ENCODE data around the gene MRPS34. TPM values are rescaled to one million over a fixed set of nuclear protein-coding genes. Genes with fewer than 3 reads are reported as not detected.

Gene MRPS34
- total RNA-seq, 1 donor from 2014 or later: 74.0 TPM

GRCh38 chr16:1776991-1777374 lies 4.0 kb upstream of the MRPS34 start:
- no peak for DNase-seq (ENCODE audit: low read depth)
- TF ChIP-seq EZH2 (IDR thresholded peaks at IDR 0.05; ENCODE audit: insufficient read depth, low read length): no peak
- TF ChIP-seq, protein P1, sequence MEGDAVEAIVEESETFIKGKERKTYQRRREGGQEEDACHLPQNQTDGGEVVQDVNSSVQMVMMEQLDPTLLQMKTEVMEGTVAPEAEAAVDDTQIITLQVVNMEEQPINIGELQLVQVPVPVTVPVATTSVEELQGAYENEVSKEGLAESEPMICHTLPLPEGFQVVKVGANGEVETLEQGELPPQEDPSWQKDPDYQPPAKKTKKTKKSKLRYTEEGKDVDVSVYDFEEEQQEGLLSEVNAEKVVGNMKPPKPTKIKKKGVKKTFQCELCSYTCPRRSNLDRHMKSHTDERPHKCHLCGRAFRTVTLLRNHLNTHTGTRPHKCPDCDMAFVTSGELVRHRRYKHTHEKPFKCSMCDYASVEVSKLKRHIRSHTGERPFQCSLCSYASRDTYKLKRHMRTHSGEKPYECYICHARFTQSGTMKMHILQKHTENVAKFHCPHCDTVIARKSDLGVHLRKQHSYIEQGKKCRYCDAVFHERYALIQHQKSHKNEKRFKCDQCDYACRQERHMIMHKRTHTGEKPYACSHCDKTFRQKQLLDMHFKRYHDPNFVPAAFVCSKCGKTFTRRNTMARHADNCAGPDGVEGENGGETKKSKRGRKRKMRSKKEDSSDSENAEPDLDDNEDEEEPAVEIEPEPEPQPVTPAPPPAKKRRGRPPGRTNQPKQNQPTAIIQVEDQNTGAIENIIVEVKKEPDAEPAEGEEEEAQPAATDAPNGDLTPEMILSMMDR (IDR thresholded peaks at IDR 0.05; ENCODE audit: insufficient read depth, low read depth, low read length): no peak
- Mint-ChIP-seq H3K36me3 (ENCODE audit: low read depth, unreplicated experiment) (peaks cover 2% of the 10 kb centered on the region), H3K27me3 (ENCODE audit: low read depth, unreplicated experiment) (no peaks in the 10 kb centered on the region), H3K4me3 (ENCODE audit: unreplicated experiment) (no peak overlapping the region), H3K27ac (ENCODE audit: unreplicated experiment) (no peak overlapping the region), H3K9me3 (ENCODE audit: unreplicated experiment) (no peaks in the 10 kb centered on the region), H3K4me1 (ENCODE audit: low read depth, unreplicated experiment) (peaks cover 13% of the 10 kb centered on the region)
- Histone ChIP-seq H3K9me3 (ENCODE audit: insufficient read depth, low read depth, low read length) (no peaks in the 10 kb centered on the region), H3K27ac (ENCODE audit: low read depth, low read length) (no peak overlapping the region), H3K4me2 (ENCODE audit: low read length) (no peak overlapping the region), H3K4me1 (ENCODE audit: insufficient read depth, low read length) (peaks cover 22% of the 10 kb centered on the region), H4K20me1 (ENCODE audit: insufficient read depth, low read length) (peaks cover 48% of the 10 kb centered on the region), H3K79me2 (ENCODE audit: insufficient read depth, low read length) (peaks cover 54% of the 10 kb centered on the region), H3K36me3 (ENCODE audit: insufficient read depth, low read length) (no peaks in the 10 kb centered on the region), H2AFZ (ENCODE audit: low read depth, low read length) (no peak overlapping the region), H3K27me3 (ENCODE audit: insufficient read depth, low read length) (no peaks in the 10 kb centered on the region), H3K4me3 (ENCODE audit: insufficient read depth, low read depth, low read length) (no peak overlapping the region), H3K9ac (ENCODE audit: low read length) (no peak overlapping the region)
- no peak for FAIRE-seq

GRCh38 chr16:1776672-1776955 lies 3.7 kb upstream of the MRPS34 start:
- FAIRE-seq (no peak), DNase-seq (ENCODE audit: low read depth) (no peak)
- H2AFZ ChIP-seq (ENCODE audit: low read depth, low read length): no peak overlapping the region
- no peaks in the 10 kb centered on the region for H3K36me3 ChIP-seq (ENCODE audit: insufficient read depth, low read length)
- H3K4me3 ChIP-seq (ENCODE audit: insufficient read depth, low read depth, low read length): no peak overlapping the region
- no peak overlapping the region for H3K27ac ChIP-seq (ENCODE audit: low read depth, low read length)
- Mint-ChIP-seq H3K9me3 (ENCODE audit: unreplicated experiment) (no peaks in the 10 kb centered on the region), H3K27me3 (ENCODE audit: low read depth, unreplicated experiment) (no peaks in the 10 kb centered on the region), H3K4me3 (ENCODE audit: unreplicated experiment) (no peak overlapping the region), H3K4me1 (ENCODE audit: low read depth, unreplicated experiment) (peaks cover 11% of the 10 kb centered on the region), H3K27ac (ENCODE audit: unreplicated experiment) (no peak overlapping the region), H3K36me3 (ENCODE audit: low read depth, unreplicated experiment) (no peaks in the 10 kb centered on the region)
- no peak overlapping the region for H3K4me2 ChIP-seq (ENCODE audit: low read length)
- TF ChIP-seq, protein P1 (IDR thresholded peaks at IDR 0.05; ENCODE audit: insufficient read depth, low read depth, low read length): no peak
- no peak for TF ChIP-seq EZH2 (IDR thresholded peaks at IDR 0.05; ENCODE audit: insufficient read depth, low read length)
- no peak overlapping the region for H3K9ac ChIP-seq (ENCODE audit: low read length)
- peaks cover 48% of the 10 kb centered on the region for H4K20me1 ChIP-seq (ENCODE audit: insufficient read depth, low read length)
- H3K4me1 ChIP-seq (ENCODE audit: insufficient read depth, low read length): peaks cover 24% of the 10 kb centered on the region
- H3K27me3 ChIP-seq (ENCODE audit: insufficient read depth, low read length): no peaks in the 10 kb centered on the region
- no peaks in the 10 kb centered on the region for H3K9me3 ChIP-seq (ENCODE audit: insufficient read depth, low read depth, low read length)
- H3K79me2 ChIP-seq (ENCODE audit: insufficient read depth, low read length): peaks cover 53% of the 10 kb centered on the region

GRCh38 chr16:1775846-1776671 lies 3.1 kb upstream of the MRPS34 start:
- no peaks in the 10 kb centered on the region for H3K27me3 Mint-ChIP-seq (ENCODE audit: low read depth, unreplicated experiment)
- H3K9me3 Mint-ChIP-seq (ENCODE audit: unreplicated experiment): no peaks in the 10 kb centered on the region
- Histone ChIP-seq H3K4me2 (ENCODE audit: low read length) (no peak overlapping the region), H3K4me3 (ENCODE audit: insufficient read depth, low read depth, low read length) (no peak overlapping the region), H3K9me3 (ENCODE audit: insufficient read depth, low read depth, low read length) (no peaks in the 10 kb centered on the region), H3K79me2 (ENCODE audit: insufficient read depth, low read length) (peaks cover 47% of the 10 kb centered on the region), H3K36me3 (ENCODE audit: insufficient read depth, low read length) (no peaks in the 10 kb centered on the region), H2AFZ (ENCODE audit: low read depth, low read length) (no peak overlapping the region), H3K4me1 (ENCODE audit: insufficient read depth, low read length) (peaks cover 19% of the 10 kb centered on the region), H3K27ac (ENCODE audit: low read depth, low read length) (no peak overlapping the region), H4K20me1 (ENCODE audit: insufficient read depth, low read length) (peaks cover 42% of the 10 kb centered on the region), H3K27me3 (ENCODE audit: insufficient read depth, low read length) (no peaks in the 10 kb centered on the region), H3K9ac (ENCODE audit: low read length) (no peak overlapping the region)
- FAIRE-seq: no peak
- H3K27ac Mint-ChIP-seq (ENCODE audit: unreplicated experiment): no peak overlapping the region
- H3K36me3 Mint-ChIP-seq (ENCODE audit: low read depth, unreplicated experiment): no peaks in the 10 kb centered on the region
- TF ChIP-seq EZH2 (IDR thresholded peaks at IDR 0.05; ENCODE audit: insufficient read depth, low read length): no peak
- TF ChIP-seq, protein P1 (IDR thresholded peaks at IDR 0.05; ENCODE audit: insufficient read depth, low read depth, low read length): no peak
- peaks cover 5% of the 10 kb centered on the region for H3K4me1 Mint-ChIP-seq (ENCODE audit: low read depth, unreplicated experiment)
- no peak overlapping the region for H3K4me3 Mint-ChIP-seq (ENCODE audit: unreplicated experiment)
- no peak for DNase-seq (ENCODE audit: low read depth)

Data from astrocyte (in vitro differentiated cells and primary cell).